ENCODE data around the gene AFAP1L2. TPM values are rescaled to one million over a fixed set of nuclear protein-coding genes. Genes with fewer than 3 reads are reported as not detected.

Gene AFAP1L2
- total and polyA plus RNA-seq, 12 donors = 2.9 to 5.0 (median 4.3) TPM

GRCh38 chr10:114375047-114375446 is 29.3 kb downstream of the AFAP1L2 start:
- peaks cover 0 to 47% (median 7%) of the 10 kb centered on the region in 9 donors for H3K4me1 ChIP-seq

GRCh38 chr10:114374053-114374791 is 30.1 kb downstream of the AFAP1L2 start:
- no peak overlapping the region for H3K4me3 ChIP-seq
- peak in 7 of 8 donors; percentile 78 to 91 (median 87) for ATAC-seq
- intact Hi-C loops (cut with DNase I) = no loop called here

More at GRCh38 chr10:114375047-114375446, 29.3 kb downstream of the AFAP1L2 start:
- intact Hi-C loops (cut with DNase I) = no loop called here
- H3K27me3 ChIP-seq = no peaks in the 10 kb centered on the region
- 85 to 86% methylated on average over 3 of the region's 3 CpGs for WGBS, 2 donors
- H3K27ac ChIP-seq = no peak overlapping the region
- TF ChIP-seq, protein P1, sequence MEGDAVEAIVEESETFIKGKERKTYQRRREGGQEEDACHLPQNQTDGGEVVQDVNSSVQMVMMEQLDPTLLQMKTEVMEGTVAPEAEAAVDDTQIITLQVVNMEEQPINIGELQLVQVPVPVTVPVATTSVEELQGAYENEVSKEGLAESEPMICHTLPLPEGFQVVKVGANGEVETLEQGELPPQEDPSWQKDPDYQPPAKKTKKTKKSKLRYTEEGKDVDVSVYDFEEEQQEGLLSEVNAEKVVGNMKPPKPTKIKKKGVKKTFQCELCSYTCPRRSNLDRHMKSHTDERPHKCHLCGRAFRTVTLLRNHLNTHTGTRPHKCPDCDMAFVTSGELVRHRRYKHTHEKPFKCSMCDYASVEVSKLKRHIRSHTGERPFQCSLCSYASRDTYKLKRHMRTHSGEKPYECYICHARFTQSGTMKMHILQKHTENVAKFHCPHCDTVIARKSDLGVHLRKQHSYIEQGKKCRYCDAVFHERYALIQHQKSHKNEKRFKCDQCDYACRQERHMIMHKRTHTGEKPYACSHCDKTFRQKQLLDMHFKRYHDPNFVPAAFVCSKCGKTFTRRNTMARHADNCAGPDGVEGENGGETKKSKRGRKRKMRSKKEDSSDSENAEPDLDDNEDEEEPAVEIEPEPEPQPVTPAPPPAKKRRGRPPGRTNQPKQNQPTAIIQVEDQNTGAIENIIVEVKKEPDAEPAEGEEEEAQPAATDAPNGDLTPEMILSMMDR (IDR thresholded peaks at IDR 0.05) = no peak
- no peak overlapping the region for H3K4me3 ChIP-seq
- no peaks in the 10 kb centered on the region for H3K9me3 ChIP-seq
- ATAC-seq (no peak), DNase-seq (no peak)
- H3K36me3 ChIP-seq = no peaks in the 10 kb centered on the region

GRCh38 chr10:114373631-114374030 is 30.7 kb downstream of the AFAP1L2 start:
- Histone ChIP-seq H3K36me3 (no peaks in the 10 kb centered on the region), H3K4me1 (peaks cover 0 to 41% (median 2%) of the 10 kb centered on the region in 9 donors), H3K4me3 (no peak overlapping the region), H3K27ac (peak overlapping the region in 4 of 10 donors; percentile 67 to 79 (median 74)), H3K27me3 (no peaks in the 10 kb centered on the region), H3K9me3 (no peaks in the 10 kb centered on the region)
- WGBS, 2 donors = 57 to 60% methylated on average over 6 of the region's 6 CpGs
- DNase-seq (no peak), ATAC-seq (peak in 2 of 8 donors; percentile 5 to 19)
- TF ChIP-seq, protein P1 (IDR thresholded peaks at IDR 0.05) = no peak
- intact Hi-C loops (cut with DNase I) = no loop called here

More at GRCh38 chr10:114374053-114374791, 30.1 kb downstream of the AFAP1L2 start:
- WGBS, 2 donors = 50 to 56% methylated on average over 15 of the region's 15 CpGs
- Histone ChIP-seq H3K36me3 (no peaks in the 10 kb centered on the region), H3K9me3 (no peaks in the 10 kb centered on the region), H3K4me1 (peaks cover 0 to 45% (median 2%) of the 10 kb centered on the region in 9 donors), H3K27ac (peak overlapping the region in 6 of 10 donors; percentile 25 to 79 (median 68)), H3K27me3 (no peaks in the 10 kb centered on the region)
- TF ChIP-seq, protein P1 (IDR thresholded peaks at IDR 0.05) = no peak
- DNase-seq = peak; percentile 38 to 73

- intact Hi-C loops (cut with DNase I) = no loop called here
- Histone ChIP-seq H3K9me3 (no peaks in the 10 kb centered on the region), H3K27ac (peak overlapping the region in 1 of 10 donors; percentile 67), H3K4me3 (no peak overlapping the region), H3K4me1 (peaks cover 0 to 43% (median 2%) of the 10 kb centered on the region in 9 donors), H3K36me3 (no peaks in the 10 kb centered on the region), H3K27me3 (no peaks in the 10 kb centered on the region)
- TF ChIP-seq, protein P1 (IDR thresholded peaks at IDR 0.05) = no peak
- DNase-seq (no peak), ATAC-seq (no peak)
- WGBS, 2 donors = 82% methylated on average over 5 of the region's 5 CpGs
Measured at GRCh38 chr10:114372995-114373394, 31.3 kb downstream of the AFAP1L2 start.

All from heart right ventricle (tissue), 16 donors.